OCI-LY3 (cell line): Measurements from ENCODE around the gene RNFT1.
"Not testable (repeated sequence)": the region's sequence is repeated elsewhere in the genome, so short reads cannot be mapped to it uniquely, and the experiment has no call there.

Experiments used
- EZH2phosphoT487 ChIP-seq: fragments of 200-600 bp; shearing (Covaris generic); IDR thresholded peaks from 2 replicates; pipeline ENCODE4 v1.6.1; 2018; ENCODE audit warnings: antibody characterized with exemption, mixed run types, low read depth
- TF ChIP-seq, protein P1 (sequence below): fragments of 200-600, 300-600 bp; sonication (generic); IDR thresholded peaks from 2 replicates; pipeline ENCODE4 v1.5.1; 2014; ENCODE audit warnings: antibody characterized with exemption, low read length, low read depth

DNA sequence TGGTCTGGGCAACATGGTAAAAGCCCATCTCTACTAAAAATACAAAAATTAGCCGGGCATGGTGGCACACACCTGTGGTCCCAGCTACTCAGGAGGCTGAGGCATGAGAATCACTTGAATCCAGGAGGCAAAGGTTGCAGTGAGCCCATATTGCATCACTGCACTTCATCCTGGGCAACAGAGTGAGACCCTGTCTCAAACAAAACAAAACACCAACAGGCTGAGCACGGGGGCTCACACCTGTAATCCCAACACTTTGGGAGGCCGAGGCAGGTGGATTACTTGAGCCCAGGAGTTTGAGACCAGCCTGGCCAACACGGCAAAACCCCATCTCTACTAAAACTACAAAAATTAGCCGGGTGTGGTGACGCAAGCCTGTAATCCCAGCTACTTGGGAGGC lies 10.6 kb upstream of the RNFT1 start:
- TF ChIP-seq, protein P1, sequence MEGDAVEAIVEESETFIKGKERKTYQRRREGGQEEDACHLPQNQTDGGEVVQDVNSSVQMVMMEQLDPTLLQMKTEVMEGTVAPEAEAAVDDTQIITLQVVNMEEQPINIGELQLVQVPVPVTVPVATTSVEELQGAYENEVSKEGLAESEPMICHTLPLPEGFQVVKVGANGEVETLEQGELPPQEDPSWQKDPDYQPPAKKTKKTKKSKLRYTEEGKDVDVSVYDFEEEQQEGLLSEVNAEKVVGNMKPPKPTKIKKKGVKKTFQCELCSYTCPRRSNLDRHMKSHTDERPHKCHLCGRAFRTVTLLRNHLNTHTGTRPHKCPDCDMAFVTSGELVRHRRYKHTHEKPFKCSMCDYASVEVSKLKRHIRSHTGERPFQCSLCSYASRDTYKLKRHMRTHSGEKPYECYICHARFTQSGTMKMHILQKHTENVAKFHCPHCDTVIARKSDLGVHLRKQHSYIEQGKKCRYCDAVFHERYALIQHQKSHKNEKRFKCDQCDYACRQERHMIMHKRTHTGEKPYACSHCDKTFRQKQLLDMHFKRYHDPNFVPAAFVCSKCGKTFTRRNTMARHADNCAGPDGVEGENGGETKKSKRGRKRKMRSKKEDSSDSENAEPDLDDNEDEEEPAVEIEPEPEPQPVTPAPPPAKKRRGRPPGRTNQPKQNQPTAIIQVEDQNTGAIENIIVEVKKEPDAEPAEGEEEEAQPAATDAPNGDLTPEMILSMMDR = not testable (repeated sequence)
- not testable (repeated sequence) for TF ChIP-seq EZH2phosphoT487
